Keratinocyte (primary cell): ENCODE data around the gene S100A10. TPM values are rescaled to one million over a fixed set of nuclear protein-coding genes. Genes with fewer than 3 reads are reported as not detected.

Experiments
- DNase-seq: peaks from one replicate; pipeline ENCODE4 v3.0.0-alpha.2; 2011; ENCODE audit warnings: low read depth, missing footprints, low spot score
- FAIRE-seq: peaks from 2 replicates; lab custom pipeline; 2011; peaks lifted over from hg19 to GRCh38; lab: Jason Lieb, UNC
- H2AFZ ChIP-seq: 2 replicates; pipeline ENCODE4 v1.6.0; 2012; ENCODE audit warnings: low read length, control low read depth, inconsistent platforms; ENCODE audit not compliant: control insufficient read depth
- H3K27ac ChIP-seq: 2 replicates; pipeline ENCODE4 v1.5.1; 2011; ENCODE audit warnings: low read length; ENCODE audit not compliant: control insufficient read depth, insufficient read depth
- H3K27me3 ChIP-seq: 3 replicates; pipeline ENCODE4 v1.6.0; 2011; ENCODE audit warnings: low read length; ENCODE audit not compliant: control insufficient read depth, insufficient read depth; ENCODE audit errors: extremely low read depth
- H3K36me3 ChIP-seq, 2 experiments: 2 replicates in 1 of 2; 3 replicates in 1 of 2; pipeline ENCODE4 v1.5.1; 2011; ENCODE audit warnings: low read length in 2 of 2, mild to moderate bottlenecking in 1 of 2; ENCODE audit not compliant: control insufficient read depth in 2 of 2, insufficient read depth in 2 of 2; ENCODE audit errors: extremely low read depth in 1 of 2
- H3K4me1 ChIP-seq: 3 replicates; pipeline ENCODE4 v1.5.1; 2011; ENCODE audit warnings: low read length; ENCODE audit not compliant: control insufficient read depth, insufficient read depth; ENCODE audit errors: extremely low read depth
- H3K4me2 ChIP-seq: 3 replicates; pipeline ENCODE4 v1.6.0; 2011; ENCODE audit warnings: low read depth, low read length; ENCODE audit not compliant: control insufficient read depth, insufficient read depth; ENCODE audit errors: extremely low read depth
- H3K4me3 ChIP-seq, 3 experiments: fragments of 200-600 bp in 1 of 3; sonication (generic) in 1 of 3; 2 replicates in 2 of 3; 3 replicates in 1 of 3; pipeline ENCODE4 v1.5.1; 2011 to 2016; ENCODE audit warnings: low read length in 3 of 3, mild to moderate bottlenecking in 3 of 3, control low read depth in 2 of 3, inconsistent platforms in 1 of 3, low read depth in 1 of 3, mixed read lengths in 1 of 3, mixed run types in 1 of 3, moderate library complexity in 1 of 3; ENCODE audit not compliant: control insufficient read depth in 2 of 3, insufficient read depth in 2 of 3; ENCODE audit errors: extremely low read depth in 1 of 3
- H3K79me2 ChIP-seq: 2 replicates; pipeline ENCODE4 v1.6.0; 2012; ENCODE audit warnings: low read length; ENCODE audit not compliant: control insufficient read depth, insufficient read depth
- H3K9ac ChIP-seq: 3 replicates; pipeline ENCODE4 v1.6.0; 2011; ENCODE audit warnings: low read length; ENCODE audit not compliant: control insufficient read depth, insufficient read depth; ENCODE audit errors: extremely low read depth
- H3K9me1 ChIP-seq: 3 replicates; pipeline ENCODE4 v1.6.0; 2011; ENCODE audit warnings: low read length; ENCODE audit not compliant: control insufficient read depth, insufficient read depth; ENCODE audit errors: extremely low read depth
- H3K9me3 ChIP-seq: 2 replicates; pipeline ENCODE4 v1.5.1; 2012; ENCODE audit warnings: low read depth, low read length; ENCODE audit not compliant: control insufficient read depth
- H4K20me1 ChIP-seq: 3 replicates; pipeline ENCODE4 v1.6.0; 2011; ENCODE audit warnings: low read length; ENCODE audit not compliant: control insufficient read depth, insufficient read depth; ENCODE audit errors: extremely low read depth
- EZH2 ChIP-seq: IDR thresholded peaks from one replicate; pipeline ENCODE4 v1.6.1; 2012; ENCODE audit warnings: inconsistent platforms, mild to moderate bottlenecking, low read length, moderate library complexity
- dilution Hi-C: fragments of 300-500 bp; cut with MboI; formaldehyde crosslinking; loops from one replicate; pipeline ENCODE4 v1.7.0; 2020; ENCODE audit warnings: low sequenced_read_pairs; ENCODE audit not compliant: extremely low pct_ligation_motif_present
- polyA plus RNA-seq, 5 experiments: library from polyadenylated mRNA; depleted of rRNA in 3 of 5; stranded (reverse) in 3 of 5; stranded (forward) in 1 of 5; unstranded in 1 of 5; fragments of >200 nt; gene quantifications; 1 replicate in 1 of 5; 2 replicates in 3 of 5; 3 replicates in 1 of 5; pipeline versions ENCODE4 v1.2.1 to v1.2.3, GENCODE V29; 2011 to 2012; ENCODE audit warnings: missing spikeins in 2 of 5, low read depth in 1 of 5, low replicate concordance in 1 of 5
- TF ChIP-seq, protein P1 (sequence below), 3 experiments: IDR thresholded peaks in 1 of 3; conservative IDR thresholded peaks in 1 of 3; optimal IDR thresholded peaks in 1 of 3; 2 replicates in 2 of 3; 3 replicates in 1 of 3; pipeline versions ENCODE3 to v1.5.1; 2011; ENCODE audit warnings: low read length in 3 of 3, mild to moderate bottlenecking in 3 of 3, moderate library complexity in 2 of 3, control low read depth in 1 of 3, inconsistent platforms in 1 of 3; ENCODE audit not compliant: insufficient read depth in 2 of 3; ENCODE audit errors: extremely low read depth in 1 of 3

S100A10 gene
- polyA plus RNA-seq, 1 donor (not counting 4 experiments of a cell fraction or from before 2014, with no cell fraction given) = 1,061 TPM

DNA sequence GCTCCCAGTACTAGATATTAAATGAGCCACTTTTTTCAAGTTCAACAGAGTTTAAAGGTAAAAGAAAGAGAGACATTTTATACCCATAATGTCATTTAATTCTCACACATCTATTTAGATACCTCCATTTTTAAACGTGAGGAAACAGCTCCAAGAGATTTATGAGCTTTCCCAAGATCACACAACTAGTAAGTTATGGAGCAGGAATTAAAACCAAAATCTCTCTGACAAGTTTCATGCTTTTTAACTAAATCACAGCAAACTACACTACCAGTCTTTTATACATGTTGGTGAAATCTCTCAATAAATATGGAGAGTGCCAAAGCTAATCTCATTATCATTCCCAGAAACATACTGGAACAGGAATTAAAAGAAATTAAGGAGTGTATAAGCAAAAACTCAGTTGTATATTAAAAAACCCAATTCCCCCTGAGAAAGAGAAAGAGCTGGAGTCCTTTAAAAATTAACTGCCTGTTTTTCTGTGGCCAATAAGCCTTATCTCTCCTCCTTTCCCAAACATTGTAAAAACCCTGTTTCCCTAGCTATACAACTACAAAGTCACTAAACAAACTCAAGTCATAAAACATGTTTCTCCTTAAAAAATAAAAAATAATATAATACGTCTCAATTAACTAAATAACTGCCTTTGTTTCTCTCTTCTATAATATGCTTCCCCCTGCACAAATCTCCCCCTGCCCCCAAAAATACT is 57.6 kb downstream of the S100A10 start:
- dilution Hi-C loops = no loop called here
- Histone ChIP-seq H3K9me1 (no peaks in the 10 kb centered on the region), H2AFZ (no peak overlapping the region), H3K27ac (no peak overlapping the region), H3K4me1 (peaks cover 11% of the 10 kb centered on the region), H3K79me2 (no peaks in the 10 kb centered on the region), H4K20me1 (no peaks in the 10 kb centered on the region), H3K27me3 (no peaks in the 10 kb centered on the region), H3K9me3 (no peaks in the 10 kb centered on the region), H3K9ac (no peak overlapping the region), H3K4me3 (no peak overlapping the region), H3K4me2 (no peak overlapping the region), H3K36me3 (no peaks in the 10 kb centered on the region)
- no peak for TF ChIP-seq EZH2
- TF ChIP-seq, protein P1, sequence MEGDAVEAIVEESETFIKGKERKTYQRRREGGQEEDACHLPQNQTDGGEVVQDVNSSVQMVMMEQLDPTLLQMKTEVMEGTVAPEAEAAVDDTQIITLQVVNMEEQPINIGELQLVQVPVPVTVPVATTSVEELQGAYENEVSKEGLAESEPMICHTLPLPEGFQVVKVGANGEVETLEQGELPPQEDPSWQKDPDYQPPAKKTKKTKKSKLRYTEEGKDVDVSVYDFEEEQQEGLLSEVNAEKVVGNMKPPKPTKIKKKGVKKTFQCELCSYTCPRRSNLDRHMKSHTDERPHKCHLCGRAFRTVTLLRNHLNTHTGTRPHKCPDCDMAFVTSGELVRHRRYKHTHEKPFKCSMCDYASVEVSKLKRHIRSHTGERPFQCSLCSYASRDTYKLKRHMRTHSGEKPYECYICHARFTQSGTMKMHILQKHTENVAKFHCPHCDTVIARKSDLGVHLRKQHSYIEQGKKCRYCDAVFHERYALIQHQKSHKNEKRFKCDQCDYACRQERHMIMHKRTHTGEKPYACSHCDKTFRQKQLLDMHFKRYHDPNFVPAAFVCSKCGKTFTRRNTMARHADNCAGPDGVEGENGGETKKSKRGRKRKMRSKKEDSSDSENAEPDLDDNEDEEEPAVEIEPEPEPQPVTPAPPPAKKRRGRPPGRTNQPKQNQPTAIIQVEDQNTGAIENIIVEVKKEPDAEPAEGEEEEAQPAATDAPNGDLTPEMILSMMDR (optimal IDR thresholded peaks at IDR 0.05 in 1 of 3, IDR thresholded peaks at IDR 0.05 in 1 of 3, conservative IDR thresholded peaks at IDR 0.05 in 1 of 3; ENCODE audit: extremely low read depth in 1 of 3, insufficient read depth in 2 of 3, low read length in 3 of 3) = no peak
- FAIRE-seq (no peak), DNase-seq (no peak)

DNA sequence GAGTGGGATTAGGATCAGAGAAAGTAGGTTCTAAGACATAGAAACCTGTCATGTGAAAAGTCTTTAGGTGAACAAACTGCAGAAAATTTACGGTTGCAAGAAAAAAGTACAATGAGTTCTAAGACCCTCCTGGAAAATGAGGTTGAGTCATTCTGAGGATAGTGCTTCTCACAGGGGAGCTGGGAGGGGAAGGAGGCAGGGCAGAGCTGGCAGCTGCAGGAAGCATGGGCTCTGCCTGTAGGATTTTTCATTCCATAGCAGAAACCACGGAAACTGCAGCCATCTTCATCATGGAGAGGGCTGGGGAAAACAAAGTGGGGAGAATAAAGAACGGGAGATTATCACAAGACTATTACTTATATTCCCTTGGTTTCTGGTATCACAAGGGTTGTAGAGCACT is 58.5 kb downstream of the S100A10 start:
- H3K36me3 ChIP-seq = no peaks in the 10 kb centered on the region
- no peak overlapping the region for H3K4me2 ChIP-seq
- H3K79me2 ChIP-seq = no peaks in the 10 kb centered on the region
- no peaks in the 10 kb centered on the region for H3K9me3 ChIP-seq
- H3K4me1 ChIP-seq = peaks cover 7% of the 10 kb centered on the region
- H3K4me3 ChIP-seq = no peak overlapping the region
- H2AFZ ChIP-seq = no peak overlapping the region
- H3K27me3 ChIP-seq = no peaks in the 10 kb centered on the region
- no peaks in the 10 kb centered on the region for H3K9me1 ChIP-seq
- H3K9ac ChIP-seq = no peak overlapping the region
- FAIRE-seq (no peak), DNase-seq (no peak)
- dilution Hi-C loops = no loop called here
- TF ChIP-seq, protein P1 (optimal IDR thresholded peaks at IDR 0.05 in 1 of 3, IDR thresholded peaks at IDR 0.05 in 1 of 3, conservative IDR thresholded peaks at IDR 0.05 in 1 of 3; ENCODE audit: extremely low read depth in 1 of 3, insufficient read depth in 2 of 3, low read length in 3 of 3) = no peak
- TF ChIP-seq EZH2 = no peak
- no peak overlapping the region for H3K27ac ChIP-seq
- no peaks in the 10 kb centered on the region for H4K20me1 ChIP-seq
